GM23248 (cell line): ENCODE results near the gene SERPINA5.

Source experiments
- EZH2 ChIP-seq: fragments of 200-600 bp; sonication (generic); IDR thresholded peaks from 2 replicates; pipeline ENCODE4 v1.6.1; 2018; ENCODE audit warnings: antibody characterized with exemption, mild to moderate bottlenecking; ENCODE audit not compliant: insufficient read depth, poor library complexity, severe bottlenecking
- EZH2phosphoT487 ChIP-seq: fragments of 200-600 bp; sonication (generic); IDR thresholded peaks from 2 replicates; pipeline ENCODE4 v1.6.1; 2018; ENCODE audit warnings: antibody characterized with exemption, moderate library complexity, mild to moderate bottlenecking, low read depth; ENCODE audit not compliant: insufficient read depth

GRCh38 chr14:94598506-94598815 is 17.2 kb downstream of the SERPINA5 start:
- no peak for TF ChIP-seq EZH2phosphoT487
- TF ChIP-seq EZH2, result no peak
